Transverse colon (tissue), 4 donors: ENCODE measurements around the gene LRRC2. TPM values are rescaled to one million over a fixed set of nuclear protein-coding genes. Genes with fewer than 3 reads are reported as not detected.

ENCODE experiments used
- DNase-seq: peaks from one replicate; pipeline ENCODE4 v3.0.0-alpha.2; 2019
- H3K27ac ChIP-seq, 4 donors: fragments of 200-600 bp; sonication (generic); 2 replicates each; pipeline ENCODE4 v1.5.1; 2016 to 2018; ENCODE audit warnings: inconsistent platforms in 4 of 4
- H3K27me3 ChIP-seq: fragments of 200-600 bp; sonication (generic); 2 replicates; pipeline ENCODE4 v1.5.1; 2017; ENCODE audit warnings: inconsistent platforms
- H3K36me3 ChIP-seq, 4 donors: fragments of 200-600 bp; sonication (generic); 2 replicates each; pipeline ENCODE4 v1.5.1; 2017 to 2019; ENCODE audit warnings: inconsistent platforms in 4 of 4
- H3K4me1 ChIP-seq, 4 donors: fragments of 200-600 bp; sonication (generic); 2 replicates each; pipeline ENCODE4 v1.5.1; 2017 to 2020; ENCODE audit warnings: inconsistent platforms in 4 of 4
- H3K4me3 ChIP-seq, 4 donors: fragments of 200-600 bp; sonication (generic); 1 replicate in 1 of 4; 2 replicates in 3 of 4; pipeline versions ENCODE4 v1.5.1 to v1.6.1; 2017 to 2019; ENCODE audit warnings: inconsistent platforms in 4 of 4
- H3K9me3 ChIP-seq, 2 donors: fragments of 200-600 bp; sonication (generic); 2 replicates each; pipeline ENCODE4 v1.5.1; 2017 to 2019; ENCODE audit warnings: inconsistent platforms in 2 of 2
- CTCF ChIP-seq, 5 experiments: fragments of 200-600 bp in 3 of 5; fragments of 450-650 bp in 2 of 5; sonication (generic) in 3 of 5; IDR thresholded peaks; 1 replicate in 2 of 5; 2 replicates in 3 of 5; pipeline ENCODE4 v1.5.1; 2016 to 2017; ENCODE audit warnings: antibody characterized with exemption in 5 of 5, inconsistent platforms in 3 of 5, mild to moderate bottlenecking in 2 of 5, moderate library complexity in 1 of 5
- EP300 ChIP-seq: sonication (generic); formaldehyde crosslinking; IDR thresholded peaks from one replicate; pipeline ENCODE4 v1.6.1; 2017; ENCODE audit warnings: antibody characterized with exemption, low read depth
- POLR2A ChIP-seq: fragments of 450-650 bp; IDR thresholded peaks from one replicate; pipeline ENCODE4 v1.6.1; 2016; ENCODE audit warnings: antibody characterized with exemption, mild to moderate bottlenecking, moderate library complexity
- POLR2AphosphoS5 ChIP-seq, 3 donors: sonication (generic); formaldehyde crosslinking; IDR thresholded peaks; one replicate each; pipeline ENCODE4 v1.6.1; 2016; ENCODE audit warnings: antibody characterized with exemption in 3 of 3
- WGBS, 2 donors: methylation state at CpG; one replicate each; pipeline ENCODE4 v1.1.5; 2018; ENCODE audit warnings: low coverage in 1 of 2; 5-methylcytosine and 5-hydroxymethylcytosine counted together
- in situ Hi-C, 4 donors: fragments of 200-750 bp; cut with MboI; loops; one replicate each; pipeline versions ENCODE4 v1.15.0 to v1.15.1; 2017; ENCODE audit warnings: low sequenced_read_pairs in 3 of 4, low pct_ligation_motif_present in 1 of 4, low pct_unique_long_range_greater_than_20kb in 1 of 4
- intact Hi-C: fragments of 100-400 bp; cut with DNase I; formaldehyde crosslinking; loops from one replicate; pipeline ENCODE4 v1.15.1; 2023; ENCODE audit warnings: low total_unique reads
- total RNA-seq, 4 donors: library from RNA; depleted of rRNA; stranded (reverse); fragments of >200 nt; gene quantifications; one replicate each; pipeline ENCODE4 v1.1.0, GENCODE V29; 2016

The LRRC2 gene
- total RNA-seq, 4 donors from 2014 or later, result 1.00 to 2.0 (median 1.6) TPM; not detected in 1

- Histone ChIP-seq H3K4me3 (no peak overlapping the region), H3K36me3 (no peaks in the 10 kb centered on the region), H3K27ac (no peak overlapping the region), H3K27me3 (no peaks in the 10 kb centered on the region), H3K9me3 (no peaks in the 10 kb centered on the region), H3K4me1 (no peaks in the 10 kb centered on the region)
- DNase-seq, result no peak
- in situ Hi-C loops (no loop called here), intact Hi-C loops (no loop called here)
- TF ChIP-seq EP300, result no peak
- WGBS, 2 donors, result 68 to 77% methylated on average over 6 to 7 of the region's 7 CpGs
Measured at GRCh38 chr3:46517016-46517783, 48.9 kb downstream of the LRRC2 start.

GRCh38 chr3:46516521-46516920, 49.6 kb downstream of the LRRC2 start:
- in situ Hi-C loops (no loop called here), intact Hi-C loops (no loop called here)
- 90% methylated on average over 4 of the region's 4 CpGs; no CpG with 5 or more reads in 1 of the 2 donors for WGBS, 2 donors
- Histone ChIP-seq H3K9me3 (no peaks in the 10 kb centered on the region), H3K4me1 (no peaks in the 10 kb centered on the region), H3K27me3 (no peaks in the 10 kb centered on the region), H3K4me3 (no peak overlapping the region), H3K27ac (no peak overlapping the region), H3K36me3 (no peaks in the 10 kb centered on the region)
- no peak for TF ChIP-seq POLR2A
- no peak for TF ChIP-seq CTCF (IDR thresholded peaks at IDR 0.05)
- TF ChIP-seq EP300, result no peak
- no peak for TF ChIP-seq POLR2AphosphoS5 (IDR thresholded peaks at IDR 0.05)
- DNase-seq, result no peak

- Histone ChIP-seq H3K27me3 (no peaks in the 10 kb centered on the region), H3K36me3 (no peaks in the 10 kb centered on the region), H3K4me1 (no peaks in the 10 kb centered on the region), H3K27ac (no peak overlapping the region), H3K4me3 (no peak overlapping the region), H3K9me3 (no peaks in the 10 kb centered on the region)
- 82 to 95% methylated on average over 2 of the region's 2 CpGs for WGBS, 2 donors
- in situ Hi-C loops, result no loop called here
- no peak for DNase-seq
- TF ChIP-seq POLR2A, result no peak
- intact Hi-C loops, result no loop called here
Measured at GRCh38 chr3:46512191-46512749, 53.8 kb downstream of the LRRC2 start.

- no peaks in the 10 kb centered on the region for H3K9me3 ChIP-seq
- no peak for DNase-seq
- intact Hi-C loops (no loop called here), in situ Hi-C loops (loop anchor here in 2 of 4 donors (10.0 kb wide), 2 partner anchors 45 to 125 kb away; no protein-coding TSS in a partner anchor)
- 55% methylated on average over 4 of the region's 4 CpGs; no CpG with 5 or more reads in 1 of the 2 donors for WGBS, 2 donors
- H3K27me3 ChIP-seq, result no peaks in the 10 kb centered on the region
- no peaks in the 10 kb centered on the region for H3K36me3 ChIP-seq
- no peak overlapping the region for H3K27ac ChIP-seq
- no peak overlapping the region for H3K4me3 ChIP-seq
- TF ChIP-seq CTCF (IDR thresholded peaks at IDR 0.05) (no peak), POLR2A (no peak), POLR2AphosphoS5 (IDR thresholded peaks at IDR 0.05) (no peak), EP300 (no peak)
- H3K4me1 ChIP-seq, result no peaks in the 10 kb centered on the region
Measured at GRCh38 chr3:46509661-46510187, 56.4 kb downstream of the LRRC2 start.

GRCh38 chr3:46508850-46509591, 57.1 kb downstream of the LRRC2 start:
- no peak overlapping the region for H3K27ac ChIP-seq
- no peaks in the 10 kb centered on the region for H3K4me1 ChIP-seq
- 87 to 96% methylated on average over 2 to 4 of the region's 4 CpGs for WGBS, 2 donors
- DNase-seq, result no peak
- intact Hi-C loops (no loop called here), in situ Hi-C loops (loop anchor here in 2 of 4 donors (10.0 kb wide), 2 partner anchors 46 to 126 kb away; no protein-coding TSS in a partner anchor)
- H3K36me3 ChIP-seq, result no peaks in the 10 kb centered on the region
- no peaks in the 10 kb centered on the region for H3K27me3 ChIP-seq
- H3K4me3 ChIP-seq, result no peak overlapping the region
- TF ChIP-seq POLR2AphosphoS5 (IDR thresholded peaks at IDR 0.05), result no peak
- TF ChIP-seq EP300, result no peak
- TF ChIP-seq CTCF (IDR thresholded peaks at IDR 0.05), result no peak
- no peak for TF ChIP-seq POLR2A
- H3K9me3 ChIP-seq, result no peaks in the 10 kb centered on the region
